HL-60 (cell line): ENCODE data around the gene C11orf16.
"Not testable (repeated sequence)": the region's sequence is repeated elsewhere in the genome, so short reads cannot be mapped to it uniquely, and the experiment has no call there.

Experiments
- DNase-seq, 2 experiments: peaks; one replicate each; pipeline ENCODE4 v3.0.0-alpha.2; 2010 to 2020; ENCODE audit warnings: low read depth in 1 of 2, low spot score in 1 of 2
- H3K27ac ChIP-seq: fragments of 250-450 bp; sonication (Bioruptor Pico); replicated peaks from 2 replicates; pipeline ENCODE4 v1.5.1; 2020; ENCODE audit warnings: mild to moderate bottlenecking, moderate library complexity
- H3K27me3 ChIP-seq: fragments of 250-450 bp; sonication (Bioruptor Pico); 2 replicates; pipeline ENCODE4 v1.5.1; 2021; ENCODE audit warnings: mild to moderate bottlenecking, moderate library complexity; ENCODE audit not compliant: insufficient read depth, poor library complexity, severe bottlenecking
- H3K4me3 ChIP-seq: replicated peaks from 2 replicates; pipeline ENCODE4 v1.5.1; 2011; ENCODE audit warnings: mild to moderate bottlenecking, control low read depth, low read length; ENCODE audit not compliant: insufficient read depth
- CTCF ChIP-seq: IDR thresholded peaks from one replicate; pipeline ENCODE4 v1.5.1; 2011; ENCODE audit warnings: low read length, control low read depth, inconsistent platforms; ENCODE audit not compliant: insufficient read depth
- GABPA ChIP-seq: IDR thresholded peaks from 2 replicates; pipeline ENCODE4 v1.6.1; 2012; ENCODE audit warnings: low read depth
- POLR2AphosphoS5 ChIP-seq: IDR thresholded peaks from 2 replicates; pipeline ENCODE4 v1.6.1; 2012; ENCODE audit warnings: low read depth
- REST ChIP-seq: IDR thresholded peaks from 2 replicates; pipeline ENCODE4 v1.6.1; 2012; ENCODE audit warnings: low read depth; ENCODE audit not compliant: insufficient replicate concordance
- SPI1 ChIP-seq: IDR thresholded peaks from 2 replicates; pipeline ENCODE4 v1.6.1; 2012; ENCODE audit warnings: low read depth, mild to moderate bottlenecking, borderline replicate concordance

The C11orf16 gene

DNA sequence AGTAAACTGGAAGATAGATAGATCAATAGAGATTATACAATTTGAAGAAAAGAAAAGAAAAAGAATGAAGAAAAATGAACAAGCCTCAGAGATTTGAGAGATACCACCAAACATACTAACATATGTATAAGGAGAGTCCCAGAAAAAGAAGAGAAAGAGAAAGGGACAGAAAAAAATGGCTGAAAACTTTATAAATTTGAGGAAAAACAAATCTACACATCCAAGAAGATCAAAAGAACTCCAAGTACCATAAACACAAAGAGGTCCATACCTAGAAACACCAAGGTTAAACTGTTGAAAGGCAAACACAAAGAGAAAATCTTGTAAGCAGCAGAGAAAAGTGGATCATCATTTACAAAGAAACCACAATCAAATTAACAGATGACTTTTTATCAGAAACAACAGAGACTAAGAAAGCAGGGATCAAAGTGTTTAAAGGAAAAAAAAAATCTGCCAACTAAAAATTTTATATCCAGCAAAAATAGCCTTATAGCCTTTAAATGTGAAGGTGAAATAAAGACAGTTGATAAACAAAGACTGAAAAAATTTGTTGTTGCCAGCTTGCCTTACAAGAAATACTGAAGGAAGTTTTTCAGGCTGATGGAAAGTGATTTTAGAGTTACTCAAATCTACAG, 33.5 kb downstream of the C11orf16 start:
- Histone ChIP-seq H3K27me3 (no peaks in the 10 kb centered on the region), H3K27ac (no peak overlapping the region), H3K4me3 (no peak overlapping the region)
- TF ChIP-seq SPI1 (no peak), REST (no peak), CTCF (no peak), GABPA (no peak), POLR2AphosphoS5 (no peak)
- no peak for DNase-seq

GRCh38 chr11:8891185-8891584, 41.6 kb downstream of the C11orf16 start:
- not testable (repeated sequence) for DNase-seq, H3K4me3 ChIP-seq, H3K27ac ChIP-seq, H3K27me3 ChIP-seq

- Histone ChIP-seq H3K27ac (no peak overlapping the region), H3K4me3 (no peak overlapping the region), H3K27me3 (no peaks in the 10 kb centered on the region)
- TF ChIP-seq GABPA (no peak), REST (no peak), SPI1 (no peak), CTCF (no peak), POLR2AphosphoS5 (no peak)
- DNase-seq: no peak
Measured at GRCh38 chr11:8886322-8886721, 46.4 kb downstream of the C11orf16 start.

DNA sequence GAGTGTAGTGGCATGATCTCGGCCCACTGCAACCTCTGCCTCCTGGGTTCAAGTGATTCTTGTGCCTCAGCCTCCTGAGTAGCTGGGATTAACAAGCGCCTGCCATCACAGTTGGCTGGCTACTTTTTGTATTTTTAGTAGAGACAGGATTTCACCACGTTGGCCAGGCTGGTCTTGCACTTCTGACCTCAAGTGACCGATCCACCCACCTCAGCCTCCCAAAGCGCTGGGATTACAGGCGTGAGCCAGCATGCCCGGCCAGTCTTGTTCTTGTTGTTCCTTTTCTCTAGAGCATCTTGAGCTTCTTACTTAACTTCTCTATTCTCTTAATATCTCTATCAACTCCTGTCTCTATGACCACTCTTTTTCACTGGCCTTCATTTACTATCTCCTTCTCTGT, 51.2 kb downstream of the C11orf16 start:
- H3K27me3 ChIP-seq, DNase-seq, H3K27ac ChIP-seq, H3K4me3 ChIP-seq: not testable (repeated sequence)

GRCh38 chr11:8878771-8879170, 54.0 kb downstream of the C11orf16 start:
- no peaks in the 10 kb centered on the region for H3K27me3 ChIP-seq
- DNase-seq: no peak
- no peak for TF ChIP-seq GABPA
- no peak for TF ChIP-seq CTCF
- TF ChIP-seq REST: no peak
- no peak for TF ChIP-seq SPI1
- TF ChIP-seq POLR2AphosphoS5: no peak
- H3K27ac ChIP-seq: no peak overlapping the region
- H3K4me3 ChIP-seq: no peak overlapping the region
